Ovary (tissue), 3 donors: ENCODE results near the gene TSSK6.

Source experiments
- CTCF ChIP-seq, 3 donors: fragments of 450-650 bp in 2 of 3; fragments of 200-600 bp in 1 of 3; IDR thresholded peaks; one replicate each; pipeline versions ENCODE4 v1.5.1 to v1.8.0; 2016 to 2022; ENCODE audit warnings: antibody characterized with exemption in 3 of 3, mild to moderate bottlenecking in 1 of 3
- POLR2A ChIP-seq: fragments of 450-650 bp; IDR thresholded peaks from one replicate; pipeline ENCODE4 v1.6.1; 2017; ENCODE audit warnings: antibody characterized with exemption, mild to moderate bottlenecking, moderate library complexity
- donor health status: DM: no; HTN: no; CAD: no.

DNA sequence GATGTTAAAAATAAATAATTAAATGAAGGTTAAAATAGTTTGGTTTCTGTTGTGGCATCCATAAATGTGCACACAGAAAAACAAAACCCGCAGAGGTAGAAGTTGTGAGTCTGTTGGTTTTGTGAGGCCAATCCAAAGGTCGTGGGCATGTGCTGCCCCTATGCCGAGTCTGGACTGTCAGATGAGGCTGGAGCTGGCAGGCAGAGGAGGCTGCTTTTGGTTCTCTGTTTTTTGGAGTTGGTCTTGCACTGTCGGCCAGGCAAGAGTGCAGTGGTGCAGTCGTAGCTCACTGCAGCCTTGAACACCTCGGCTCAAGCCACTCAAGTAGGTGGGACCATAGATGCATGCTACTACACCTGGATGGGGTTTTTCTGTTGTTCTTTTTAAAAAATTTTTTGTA lies 43.7 kb downstream of the TSSK6 start:
- no peak for TF ChIP-seq CTCF (IDR thresholded peaks at IDR 0.05)
- TF ChIP-seq POLR2A: no peak
